Measurements from ENCODE around the gene UVSSA. TPM values are rescaled to one million over a fixed set of nuclear protein-coding genes. Genes with fewer than 3 reads are reported as not detected.
A peak's percentile ranks its signal among the peaks of the same experiment; 100 is the strongest.

The UVSSA gene
- total and polyA plus RNA-seq, 9 of the 15 experiments (the other 6 are each of a cell fraction or from before 2014, with no cell fraction given) = 0.21 to 14.6 (median 3.3) TPM

GRCh38 chr4:1400831-1401408 is 53.9 kb downstream of the UVSSA start:
- ChIA-PET POLR2A (interaction anchor here (0.5 to 0.6 kb wide), 2 partner anchors 158 to 383 kb away, joined by 3 to 4 read pairs; no protein-coding TSS in a partner anchor), CTCF (ENCODE audit: low intra/inter-chr PET ratio) (interaction anchor here (0.6 kb wide), 1 partner anchor 23 kb away, joined by 3 read pairs; no protein-coding TSS in a partner anchor)
- DNase-seq (ENCODE audit: extremely low read depth in 1 of 4, low spot score in 3 of 4) (no peak), FAIRE-seq (no peak), ATAC-seq (peak; percentile 30)
- 1% methylated on average over 11 of the region's 14 CpGs for WGBS (ENCODE audit: insufficient coverage, low coverage, missing lambda C conversion rate)
- no TSS peak for BruUV-seq (replicated peaks)
- intact Hi-C loops (cut with micrococcal nuclease) (no loop called here), in situ Hi-C loops (cut with MboI) (no loop called here)
- Histone ChIP-seq H3K27ac (ENCODE audit: extremely low read depth, low read depth, low read length) (no peak overlapping the region), H3K79me2 (ENCODE audit: control insufficient read depth, insufficient read depth, low read length) (no peaks in the 10 kb centered on the region), H3K4me3 (no peak overlapping the region), H3K4me1 (replicated peaks in 1 of 2; ENCODE audit: control insufficient read depth in 2 of 2, insufficient read depth in 2 of 2, low read length in 2 of 2) (peaks cover 3 to 36% of the 10 kb centered on the region in 2 experiments; a peak in 3 of 5 replicates), H3K36me3 (ENCODE audit: control insufficient read depth, insufficient read depth, low read length) (no peaks in the 10 kb centered on the region), H3K9me1 (ENCODE audit: control insufficient read depth, insufficient read depth, low read length) (no peaks in the 10 kb centered on the region), H2AFZ (ENCODE audit: low read depth, low read length) (no peak overlapping the region), H3K9ac (ENCODE audit: insufficient read depth in 1 of 2, low read depth in 2 of 2, low read length in 2 of 2) (no peak overlapping the region), H3K9me3 (replicated peaks; ENCODE audit: control insufficient read depth, insufficient read depth, low read depth, low read length) (no peaks in the 10 kb centered on the region), H4K20me1 (replicated peaks; ENCODE audit: control insufficient read depth, insufficient read depth, low read length) (no peaks in the 10 kb centered on the region), H3K27me3 (ENCODE audit: control insufficient read depth in 2 of 2, insufficient read depth in 2 of 2, low read length in 2 of 2) (peaks cover 12 to 45% of the 10 kb centered on the region in 2 experiments; a peak in 3 of 5 replicates), H3K4me2 (ENCODE audit: insufficient read depth, low read length) (no peak overlapping the region)
- peak; percentile 93 for TF ChIP-seq ZNF263 (CRISPR knock-in tag; IDR thresholded peaks at IDR 0.05; ENCODE audit: borderline replicate concordance)
- TF ChIP-seq, protein P1, sequence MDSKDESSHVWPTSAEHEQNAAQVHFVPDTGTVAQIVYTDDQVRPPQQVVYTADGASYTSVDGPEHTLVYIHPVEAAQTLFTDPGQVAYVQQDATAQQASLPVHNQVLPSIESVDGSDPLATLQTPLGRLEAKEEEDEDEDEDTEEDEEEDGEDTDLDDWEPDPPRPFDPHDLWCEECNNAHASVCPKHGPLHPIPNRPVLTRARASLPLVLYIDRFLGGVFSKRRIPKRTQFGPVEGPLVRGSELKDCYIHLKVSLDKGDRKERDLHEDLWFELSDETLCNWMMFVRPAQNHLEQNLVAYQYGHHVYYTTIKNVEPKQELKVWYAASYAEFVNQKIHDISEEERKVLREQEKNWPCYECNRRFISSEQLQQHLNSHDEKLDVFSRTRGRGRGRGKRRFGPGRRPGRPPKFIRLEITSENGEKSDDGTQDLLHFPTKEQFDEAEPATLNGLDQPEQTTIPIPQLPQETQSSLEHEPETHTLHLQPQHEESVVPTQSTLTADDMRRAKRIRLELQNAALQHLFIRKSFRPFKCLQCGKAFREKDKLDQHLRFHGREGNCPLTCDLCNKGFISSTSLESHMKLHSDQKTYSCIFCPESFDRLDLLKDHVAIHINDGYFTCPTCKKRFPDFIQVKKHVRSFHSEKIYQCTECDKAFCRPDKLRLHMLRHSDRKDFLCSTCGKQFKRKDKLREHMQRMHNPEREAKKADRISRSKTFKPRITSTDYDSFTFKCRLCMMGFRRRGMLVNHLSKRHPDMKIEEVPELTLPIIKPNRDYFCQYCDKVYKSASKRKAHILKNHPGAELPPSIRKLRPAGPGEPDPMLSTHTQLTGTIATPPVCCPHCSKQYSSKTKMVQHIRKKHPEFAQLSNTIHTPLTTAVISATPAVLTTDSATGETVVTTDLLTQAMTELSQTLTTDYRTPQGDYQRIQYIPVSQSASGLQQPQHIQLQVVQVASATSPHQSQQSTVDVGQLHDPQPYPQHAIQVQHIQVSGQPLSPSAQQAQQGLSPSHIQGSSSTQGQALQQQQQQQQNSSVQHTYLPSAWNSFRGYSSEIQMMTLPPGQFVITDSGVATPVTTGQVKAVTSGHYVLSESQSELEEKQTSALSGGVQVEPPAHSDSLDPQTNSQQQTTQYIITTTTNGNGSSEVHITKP (IDR thresholded peaks at IDR 0.05; ENCODE audit: partially characterized antibody) = peak; percentile 12
- TF ChIP-seq, protein P2, sequence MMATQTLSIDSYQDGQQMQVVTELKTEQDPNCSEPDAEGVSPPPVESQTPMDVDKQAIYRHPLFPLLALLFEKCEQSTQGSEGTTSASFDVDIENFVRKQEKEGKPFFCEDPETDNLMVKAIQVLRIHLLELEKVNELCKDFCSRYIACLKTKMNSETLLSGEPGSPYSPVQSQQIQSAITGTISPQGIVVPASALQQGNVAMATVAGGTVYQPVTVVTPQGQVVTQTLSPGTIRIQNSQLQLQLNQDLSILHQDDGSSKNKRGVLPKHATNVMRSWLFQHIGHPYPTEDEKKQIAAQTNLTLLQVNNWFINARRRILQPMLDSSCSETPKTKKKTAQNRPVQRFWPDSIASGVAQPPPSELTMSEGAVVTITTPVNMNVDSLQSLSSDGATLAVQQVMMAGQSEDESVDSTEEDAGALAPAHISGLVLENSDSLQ (IDR thresholded peaks at IDR 0.05) = no peak

Measured in K562 (cell line).